Kidney glomerular epithelial cell (primary cell): ENCODE data around the gene PRKCH.

Source experiments
- DNase-seq: peaks from one replicate; lab custom pipeline; 2025; lab: John Stamatoyannopoulos, UW

The PRKCH gene

DNA sequence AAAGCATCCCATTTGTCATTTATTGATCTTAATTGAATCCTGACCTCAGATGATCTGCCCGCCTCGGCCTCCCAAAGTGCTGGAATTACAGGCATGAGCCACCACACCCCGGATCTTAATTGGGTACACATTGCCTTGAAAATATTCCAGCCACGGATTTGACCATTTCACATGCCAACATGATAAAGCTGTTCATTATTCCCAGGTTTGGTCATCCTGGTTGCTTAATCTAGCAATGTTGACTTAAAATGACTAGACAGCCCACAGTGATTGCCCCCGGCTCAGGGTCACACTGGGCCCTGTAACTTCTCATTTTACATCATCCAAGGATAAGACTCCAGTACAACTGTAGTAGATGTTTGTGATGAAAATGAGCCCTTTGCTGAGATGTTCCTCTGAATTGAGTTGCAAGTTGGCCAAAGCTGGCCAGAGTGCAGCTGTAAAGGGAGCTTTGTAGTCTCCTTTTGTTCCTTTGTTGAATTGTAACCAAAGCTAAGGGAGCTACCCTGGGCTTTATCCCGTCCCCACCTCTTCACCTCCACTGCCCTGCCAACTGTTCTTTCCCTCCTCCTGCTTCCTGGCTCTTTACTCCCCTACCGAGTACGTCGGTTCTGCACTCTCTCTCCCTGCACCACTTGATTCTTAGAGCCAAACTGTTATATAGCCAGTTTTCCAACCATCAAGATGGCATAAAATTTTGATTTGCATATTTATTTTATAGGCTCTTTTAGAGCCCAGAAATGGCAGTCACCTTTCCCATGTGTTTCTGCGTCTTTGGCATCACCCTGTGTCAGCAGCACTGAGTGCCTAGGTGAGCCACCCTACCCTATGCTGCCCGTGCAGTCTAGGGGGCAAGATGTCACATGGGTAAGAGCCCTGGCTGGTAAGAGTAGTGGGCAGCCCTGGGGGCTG lies 232.6 kb downstream of the PRKCH start:
- peak; percentile 83 for DNase-seq

DNA sequence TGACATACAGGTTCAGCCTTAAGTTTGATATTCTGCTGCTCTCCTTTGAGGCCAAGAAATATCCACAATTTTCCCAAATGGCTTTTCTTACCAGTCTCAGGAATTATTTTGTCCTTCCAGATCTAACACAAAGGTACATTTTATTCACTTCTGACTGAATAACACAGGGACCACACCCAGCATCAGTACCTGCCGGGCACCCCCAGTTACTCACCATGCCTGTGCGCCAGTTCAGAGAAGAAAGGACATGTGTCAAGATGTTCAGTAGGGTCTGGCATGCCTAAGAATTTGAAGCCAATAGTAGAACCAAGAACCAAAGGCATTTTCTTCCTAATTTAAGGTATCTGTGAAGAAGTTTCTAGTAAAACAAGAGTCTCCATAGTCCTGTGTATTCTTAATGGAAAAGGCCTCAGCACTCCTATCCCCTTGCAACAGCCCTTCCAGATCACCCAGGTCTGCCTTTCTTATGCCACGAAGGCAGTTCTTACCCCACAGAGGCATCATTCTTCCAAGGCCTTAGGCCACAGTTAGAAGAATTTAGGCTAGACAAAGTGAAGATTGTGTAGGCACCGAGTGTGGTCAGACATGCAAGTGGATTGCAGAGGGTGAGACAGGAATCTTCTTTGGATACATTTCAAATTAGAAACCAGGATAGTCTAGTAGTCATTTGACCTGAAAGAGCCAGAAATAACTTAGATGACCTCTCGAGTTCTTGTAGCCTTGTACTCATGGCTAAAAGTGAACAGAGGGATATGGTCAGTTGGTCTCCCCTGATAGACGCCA lies 233.9 kb downstream of the PRKCH start:
- no peak for DNase-seq

DNA sequence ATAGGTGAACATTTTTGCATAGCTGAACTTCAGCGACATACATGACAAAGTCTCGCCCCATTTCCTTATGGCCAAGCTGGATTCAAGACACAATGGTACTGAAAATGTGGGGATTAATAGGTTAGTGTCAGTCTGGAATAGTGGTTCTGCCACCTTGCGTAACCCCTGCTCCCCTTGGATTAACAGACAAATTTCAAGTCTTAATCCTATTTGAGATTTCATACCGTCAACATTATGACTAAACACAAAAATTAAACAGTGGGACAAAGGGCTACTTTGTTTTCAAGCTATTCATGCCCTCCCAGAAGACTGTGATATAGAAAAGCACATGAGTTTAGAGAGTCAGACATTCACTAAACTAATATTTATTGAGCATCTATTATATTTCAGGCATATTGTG lies 235.1 kb downstream of the PRKCH start:
- DNase-seq = no peak

GRCh38 chr14:61557262-61557661 lies 235.9 kb downstream of the PRKCH start:
- DNase-seq = peak; percentile 66

DNA sequence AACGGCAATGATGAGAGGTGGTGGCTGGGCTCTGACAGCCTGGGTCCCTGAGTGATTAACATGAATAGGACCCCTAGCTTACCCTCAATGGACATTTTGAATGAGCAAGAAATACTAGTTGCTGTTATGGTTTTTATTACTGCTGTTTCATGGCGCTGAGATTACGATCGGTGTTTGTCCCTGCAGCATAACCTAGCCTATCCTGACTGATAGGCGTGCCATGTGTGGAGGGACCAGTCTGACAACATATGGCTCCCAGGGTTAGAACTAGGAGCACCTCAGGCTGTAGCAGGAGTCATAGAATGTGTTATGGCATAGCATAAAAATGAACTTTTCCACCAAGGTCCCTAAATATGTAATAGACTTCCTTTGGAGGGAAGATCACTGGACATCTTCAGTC lies 236.5 kb downstream of the PRKCH start:
- DNase-seq = no peak

DNA sequence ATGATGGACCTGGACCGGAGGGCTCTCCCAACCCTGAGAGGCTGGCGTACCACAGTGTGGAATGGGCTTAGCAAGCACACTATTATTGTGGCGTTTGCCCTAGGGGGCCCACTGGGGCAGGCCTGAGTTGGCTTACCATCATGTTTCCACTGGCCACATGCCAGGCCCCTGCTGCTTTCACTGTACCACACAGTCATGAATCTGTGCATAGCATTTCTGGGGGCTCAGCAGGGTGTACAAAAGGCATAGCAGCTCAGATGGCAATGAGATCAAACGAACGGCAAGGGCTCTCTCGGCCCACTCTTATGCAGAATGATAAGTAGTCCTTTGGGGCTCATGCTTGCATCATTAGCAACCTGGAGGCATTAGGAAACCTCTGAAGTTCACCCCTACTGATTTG lies 236.9 kb downstream of the PRKCH start:
- DNase-seq = no peak

- DNase-seq = no peak
Measured at GRCh38 chr14:61559641-61560201, 238.3 kb downstream of the PRKCH start.

- no peak for DNase-seq
Measured at GRCh38 chr14:61560323-61560722, 238.9 kb downstream of the PRKCH start.

DNA sequence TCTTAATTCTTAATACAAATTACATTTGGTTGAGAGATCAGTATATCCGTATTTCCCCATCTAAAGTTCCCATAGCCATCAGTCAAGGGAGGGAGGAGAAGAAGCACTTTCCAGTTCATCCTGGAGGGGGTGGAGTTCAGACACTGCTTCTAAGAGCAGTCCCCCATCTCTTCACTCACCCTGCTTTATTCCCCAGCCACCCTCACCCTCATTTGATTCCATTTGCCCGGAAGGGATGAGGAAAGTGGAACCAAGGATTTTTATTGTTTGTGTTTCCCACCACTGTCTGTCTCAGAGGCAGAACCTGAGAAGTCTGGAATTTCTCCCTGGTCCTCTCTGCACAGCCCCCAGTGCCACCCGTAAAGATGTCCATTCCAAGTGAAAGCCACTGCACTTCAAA lies 239.7 kb downstream of the PRKCH start:
- peak; percentile 72 for DNase-seq

DNA sequence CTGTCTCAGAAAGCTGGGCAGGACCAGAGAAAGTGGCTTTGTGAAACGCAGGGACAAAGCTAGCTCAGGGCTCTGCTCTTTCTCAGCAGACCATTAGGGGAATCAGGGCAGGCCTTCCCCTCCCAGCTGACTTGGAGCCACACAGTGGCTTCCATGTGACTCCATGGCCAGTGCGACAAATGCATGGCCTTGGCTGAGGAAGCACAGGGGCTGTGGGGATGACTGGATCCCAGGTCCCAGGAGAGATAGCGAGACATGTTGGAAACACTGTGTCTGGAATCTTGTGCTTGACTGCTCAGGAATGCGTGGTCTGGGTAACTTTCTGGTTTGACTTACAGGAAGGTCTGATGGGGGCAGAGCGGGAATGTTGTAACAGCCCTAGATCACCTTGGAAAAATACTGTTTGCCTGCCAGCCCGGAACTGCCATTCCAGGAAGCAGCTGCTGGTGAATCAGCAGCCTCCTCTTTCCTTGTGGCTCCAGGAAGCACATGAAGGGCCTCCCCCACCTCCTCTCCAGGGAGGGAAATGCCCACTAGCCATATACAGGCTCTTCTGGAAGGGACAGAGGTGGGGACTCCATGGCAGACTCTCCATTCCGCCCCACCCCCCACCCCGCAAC lies 240.4 kb downstream of the PRKCH start:
- DNase-seq = peak; percentile 100

- DNase-seq = peak; percentile 99
Measured at GRCh38 chr14:61562321-61563161, 241.2 kb downstream of the PRKCH start.

DNA sequence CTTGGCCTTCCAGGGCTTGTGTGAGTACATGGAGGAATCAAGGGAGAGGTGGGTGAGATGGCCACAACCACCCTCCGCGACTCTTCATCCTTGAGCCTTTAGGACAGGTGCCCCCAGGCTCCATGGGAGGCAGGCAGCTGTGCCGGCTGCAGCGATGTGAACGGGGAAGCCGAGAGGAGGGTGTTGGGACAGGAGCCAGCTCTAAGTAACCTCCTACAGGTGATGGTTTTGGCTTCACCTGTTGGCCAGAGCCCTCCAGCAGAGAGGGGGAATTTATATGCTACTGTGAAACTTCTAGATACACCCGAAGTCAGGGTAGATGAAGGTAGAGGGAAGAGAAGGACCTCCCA lies 241.8 kb downstream of the PRKCH start:
- DNase-seq = no peak

GRCh38 chr14:61563880-61564617 lies 242.7 kb downstream of the PRKCH start:
- no peak for DNase-seq

DNA sequence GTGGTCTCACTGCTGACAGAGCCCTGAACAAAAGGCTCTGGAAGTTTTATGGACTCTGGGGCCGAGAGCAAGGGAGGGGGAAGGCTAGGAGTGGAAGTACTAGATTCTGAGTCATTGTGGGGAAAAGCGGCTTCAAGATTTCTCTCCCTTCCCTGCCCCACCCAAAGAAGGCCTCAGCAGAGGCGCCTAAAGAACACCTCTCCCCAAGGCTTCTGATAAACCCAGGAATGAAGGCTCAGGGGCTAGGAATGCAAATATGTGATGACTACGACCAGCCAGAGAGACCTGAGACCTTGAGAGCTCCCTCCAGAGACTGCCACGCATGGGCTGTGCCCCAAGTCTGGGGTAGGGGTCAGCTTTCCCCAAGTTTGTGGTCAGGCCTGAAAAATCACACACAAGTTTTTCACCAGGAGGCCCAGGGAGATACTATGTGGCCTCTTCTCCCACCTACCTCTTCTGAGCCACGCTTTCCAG lies 243.3 kb downstream of the PRKCH start:
- DNase-seq = peak; percentile 99

GRCh38 chr14:61565181-61565580 lies 243.8 kb downstream of the PRKCH start:
- DNase-seq = no peak

GRCh38 chr14:61565836-61566536 lies 244.6 kb downstream of the PRKCH start:
- no peak for DNase-seq

- peak; percentile 83 for DNase-seq
Measured at GRCh38 chr14:61566537-61567225, 245.3 kb downstream of the PRKCH start.

- DNase-seq = no peak
Measured at GRCh38 chr14:61567838-61568571, 246.6 kb downstream of the PRKCH start.

DNA sequence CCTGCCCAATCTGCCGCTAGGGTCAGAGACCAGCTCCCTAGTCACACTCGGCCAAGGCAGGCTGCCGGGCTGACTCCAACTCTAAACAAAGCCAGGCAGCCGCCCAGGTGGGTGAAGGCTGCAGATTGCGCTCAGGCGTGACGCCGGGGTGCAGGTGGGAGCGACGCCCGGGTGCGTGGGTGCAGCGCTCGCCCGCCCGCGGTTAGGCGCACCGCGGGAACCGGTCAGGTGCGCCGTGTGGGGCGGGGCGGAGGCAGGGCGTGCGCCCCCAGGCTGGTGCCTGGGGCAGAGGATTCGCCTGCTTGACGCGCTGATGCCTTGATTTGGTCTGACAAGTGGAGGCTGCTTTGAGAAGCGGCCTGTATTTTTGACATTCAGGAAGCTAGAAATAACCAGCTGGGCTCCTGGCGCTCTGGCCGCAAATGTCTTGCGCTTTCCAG lies 247.2 kb downstream of the PRKCH start:
- no peak for DNase-seq
